ENCODE results near the gene FMN1.

The FMN1 gene

GRCh38 chr15:33125894-33126537 is 68.5 kb downstream of the FMN1 start:
- no peak for DNase-seq (ENCODE audit: low read depth in 2 of 2)

GRCh38 chr15:33124811-33125210 is 69.7 kb downstream of the FMN1 start:
- DNase-seq (ENCODE audit: low read depth in 2 of 2) = no peak

- no peak for DNase-seq (ENCODE audit: low read depth in 2 of 2)
These were observed 70.2 kb downstream of the FMN1 start for GRCh38 chr15:33124279-33124678.

GRCh38 chr15:33119865-33120264 is 74.6 kb downstream of the FMN1 start:
- DNase-seq (ENCODE audit: low read depth in 2 of 2) = no peak

GRCh38 chr15:33119273-33119672 is 75.2 kb downstream of the FMN1 start:
- DNase-seq (ENCODE audit: low read depth in 2 of 2) = no peak

- DNase-seq (ENCODE audit: low read depth in 2 of 2) = no peak
These were observed 78.3 kb downstream of the FMN1 start for GRCh38 chr15:33116198-33116597.

- DNase-seq (ENCODE audit: low read depth in 2 of 2) = no peak
These were observed 79.2 kb downstream of the FMN1 start for GRCh38 chr15:33115191-33115861.

- DNase-seq (ENCODE audit: low read depth in 2 of 2) = no peak
These were observed 80.2 kb downstream of the FMN1 start for GRCh38 chr15:33114374-33114717.

GRCh38 chr15:33113666-33114373 is 80.7 kb downstream of the FMN1 start:
- no peak for DNase-seq (ENCODE audit: low read depth in 2 of 2)

- DNase-seq (ENCODE audit: low read depth in 2 of 2) = no peak
These were observed 81.9 kb downstream of the FMN1 start for GRCh38 chr15:33112541-33113105.

- no peak for DNase-seq (ENCODE audit: low read depth in 2 of 2)
These were observed 83.5 kb downstream of the FMN1 start for GRCh38 chr15:33111041-33111451.

- no peak for DNase-seq (ENCODE audit: low read depth in 2 of 2)
These were observed 85.2 kb downstream of the FMN1 start for GRCh38 chr15:33109345-33109744.

GRCh38 chr15:33108518-33108917 is 86.0 kb downstream of the FMN1 start:
- DNase-seq (ENCODE audit: low read depth in 2 of 2) = no peak

- no peak for DNase-seq (ENCODE audit: low read depth in 2 of 2)
These were observed 86.6 kb downstream of the FMN1 start for GRCh38 chr15:33107950-33108349.

- DNase-seq (ENCODE audit: low read depth in 2 of 2) = no peak
These were observed 90.3 kb downstream of the FMN1 start for GRCh38 chr15:33104212-33104611.

- DNase-seq (ENCODE audit: low read depth in 2 of 2) = no peak
These were observed 93.5 kb downstream of the FMN1 start for GRCh38 chr15:33101036-33101435.

GRCh38 chr15:33100314-33100713 is 94.2 kb downstream of the FMN1 start:
- DNase-seq (ENCODE audit: low read depth in 2 of 2) = no peak

GRCh38 chr15:33099739-33100138 is 94.8 kb downstream of the FMN1 start:
- DNase-seq (ENCODE audit: low read depth in 2 of 2) = no peak

GRCh38 chr15:33099213-33099612 is 95.3 kb downstream of the FMN1 start:
- DNase-seq (ENCODE audit: low read depth in 2 of 2) = no peak

GRCh38 chr15:33098094-33099058 is 96.1 kb downstream of the FMN1 start:
- no peak for DNase-seq (ENCODE audit: low read depth in 2 of 2)

GRCh38 chr15:33096134-33096533 is 98.4 kb downstream of the FMN1 start:
- no peak for DNase-seq (ENCODE audit: low read depth in 2 of 2)

GRCh38 chr15:33095641-33096040 is 98.9 kb downstream of the FMN1 start:
- no peak for DNase-seq (ENCODE audit: low read depth in 2 of 2)

Measured in stimulated activated CD4-positive, alpha-beta T cell treated with anti-CD3 and anti-CD28 coated beads, Interleukin-1b, Interleukin-23, amount 100 ng/mL, for 1 hour (primary cell).